BLaER1 treated with 17β-estradiol and CSF1 and Interleukin-3, amounts not matched to agents 10 nM and 100 nM (cell line): ENCODE results near the gene ZNF516.

ENCODE experiments used
- H3K27ac ChIP-seq, 11 experiments: shearing (Covaris generic); formaldehyde crosslinking; 2 replicates each; pipeline ENCODE4 v1.8.1; 2022
- H3K27me3 ChIP-seq, 11 experiments: shearing (Covaris generic); formaldehyde crosslinking; 2 replicates each; pipeline ENCODE4 v1.8.1; 2022
- H3K36me3 ChIP-seq, 11 experiments: shearing (Covaris generic); formaldehyde crosslinking; 2 replicates each; pipeline ENCODE4 v1.8.1; 2022
- H3K4me1 ChIP-seq, 10 experiments: shearing (Covaris generic); formaldehyde crosslinking; 2 replicates each; pipeline ENCODE4 v1.8.1; 2022
- H3K4me2 ChIP-seq, 11 experiments: shearing (Covaris generic); formaldehyde crosslinking; 2 replicates each; pipeline ENCODE4 v1.8.1; 2022
- H3K4me3 ChIP-seq, 10 experiments: shearing (Covaris generic); formaldehyde crosslinking; 2 replicates each; pipeline ENCODE4 v1.8.1; 2022
- H3K9ac ChIP-seq, 11 experiments: shearing (Covaris generic); formaldehyde crosslinking; 2 replicates each; pipeline ENCODE4 v1.8.1; 2022
- H3K9me3 ChIP-seq, 11 experiments: shearing (Covaris generic); formaldehyde crosslinking; replicated peaks in 1 of 11; 2 replicates each; pipeline ENCODE4 v1.8.1; 2022
- H4K20me1 ChIP-seq, 11 experiments: shearing (Covaris generic); formaldehyde crosslinking; 2 replicates each; pipeline ENCODE4 v1.8.1; 2022
- Cebpa-rat ChIP-seq, 11 experiments: shearing (Covaris generic); IDR thresholded peaks; 2 replicates each; pipeline ENCODE4 v1.8.1; 2022

The ZNF516 gene

DNA sequence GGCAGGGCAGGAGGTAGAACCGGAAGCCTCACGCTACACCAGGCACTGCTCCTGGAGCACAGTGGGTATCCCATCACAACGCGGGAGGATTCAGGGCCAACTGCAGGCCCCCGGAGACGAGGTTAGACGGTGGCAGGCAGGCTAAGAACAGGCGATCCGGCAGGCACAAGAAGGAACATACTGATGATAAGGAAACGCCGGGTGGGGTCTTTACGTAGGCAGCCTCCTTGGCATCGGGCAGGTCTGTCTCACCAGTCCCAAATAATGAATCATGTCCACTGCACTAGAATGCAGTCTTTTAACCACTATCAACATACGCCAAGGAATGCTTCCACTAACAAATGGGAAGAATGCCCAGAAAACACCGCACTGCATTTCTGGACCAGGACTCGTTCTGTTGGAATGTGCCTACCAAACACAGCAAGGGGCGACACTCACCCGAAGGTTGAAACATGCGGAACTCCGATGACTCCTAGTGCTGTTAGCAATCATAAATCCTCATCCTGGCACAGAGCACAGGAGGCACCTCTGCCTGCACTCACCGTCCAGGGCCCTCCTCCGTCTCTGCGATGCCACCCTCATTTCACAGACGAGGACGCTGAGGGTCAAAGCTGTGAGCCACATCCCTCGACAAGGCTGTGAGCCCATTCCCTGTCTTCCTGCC lies 35.2 kb downstream of the ZNF516 start:
- peak overlapping the region in 9 of 11 experiments; percentile 4 to 89 (median 42); a peak in 15 of 22 replicates for H3K27ac ChIP-seq
- peak overlapping the region in 1 of 11 experiments; percentile 11; a peak in 1 of 22 replicates for H3K4me2 ChIP-seq
- peaks cover 11 to 100% (median 61%) of the 10 kb centered on the region in 11 experiments; a peak in 17 of 22 replicates for H4K20me1 ChIP-seq
- peaks cover 54 to 98% (median 69%) of the 10 kb centered on the region in 10 experiments for H3K4me1 ChIP-seq
- no peak overlapping the region for H3K9ac ChIP-seq
- H3K4me3 ChIP-seq = no peak overlapping the region
- H3K36me3 ChIP-seq = peaks cover 50 to 71% (median 63%) of the 10 kb centered on the region in 11 experiments
- H3K27me3 ChIP-seq = no peaks in the 10 kb centered on the region
- no peak for TF ChIP-seq Cebpa-rat (IDR thresholded peaks at IDR 0.05)
- H3K9me3 ChIP-seq = peaks cover 0 to 5% (median 0%) of the 10 kb centered on the region in 11 experiments; a peak in 1 of 22 replicates

DNA sequence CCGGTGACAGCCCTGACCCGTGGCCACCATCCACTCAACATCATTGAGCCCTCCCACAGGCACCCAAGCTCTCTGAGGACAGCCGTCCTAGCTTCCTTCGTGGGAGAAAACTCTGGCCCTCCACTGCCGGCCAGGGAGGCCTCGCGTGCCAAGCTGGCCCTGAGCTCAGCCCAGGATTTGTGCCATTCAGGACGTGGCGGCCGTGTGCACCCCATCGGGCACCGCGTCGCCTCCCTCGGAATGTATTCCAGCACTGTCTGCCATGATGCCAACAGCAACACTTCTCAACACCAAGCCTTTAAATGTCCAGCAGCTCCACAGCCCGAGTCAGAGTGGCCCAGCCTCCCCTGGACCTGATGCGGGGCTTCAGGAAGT lies 35.7 kb downstream of the ZNF516 start:
- TF ChIP-seq Cebpa-rat (IDR thresholded peaks at IDR 0.05) = no peak
- H3K4me1 ChIP-seq = peaks cover 60 to 99% (median 74%) of the 10 kb centered on the region in 10 experiments
- H3K4me2 ChIP-seq = peak overlapping the region in 2 of 11 experiments; percentile 11 to 83; a peak in 1 of 22 replicates
- no peak overlapping the region for H3K4me3 ChIP-seq
- H3K9me3 ChIP-seq = peaks cover 0 to 5% (median 0%) of the 10 kb centered on the region in 11 experiments; a peak in 1 of 22 replicates
- no peak overlapping the region; a peak in 1 of 22 replicates for H3K9ac ChIP-seq
- peaks cover 11 to 100% (median 65%) of the 10 kb centered on the region in 11 experiments; a peak in 17 of 22 replicates for H4K20me1 ChIP-seq
- H3K27me3 ChIP-seq = no peaks in the 10 kb centered on the region
- H3K27ac ChIP-seq = peak overlapping the region in 8 of 11 experiments; percentile 4 to 89 (median 44); a peak in 13 of 22 replicates
- H3K36me3 ChIP-seq = peaks cover 48 to 66% (median 58%) of the 10 kb centered on the region in 11 experiments

DNA sequence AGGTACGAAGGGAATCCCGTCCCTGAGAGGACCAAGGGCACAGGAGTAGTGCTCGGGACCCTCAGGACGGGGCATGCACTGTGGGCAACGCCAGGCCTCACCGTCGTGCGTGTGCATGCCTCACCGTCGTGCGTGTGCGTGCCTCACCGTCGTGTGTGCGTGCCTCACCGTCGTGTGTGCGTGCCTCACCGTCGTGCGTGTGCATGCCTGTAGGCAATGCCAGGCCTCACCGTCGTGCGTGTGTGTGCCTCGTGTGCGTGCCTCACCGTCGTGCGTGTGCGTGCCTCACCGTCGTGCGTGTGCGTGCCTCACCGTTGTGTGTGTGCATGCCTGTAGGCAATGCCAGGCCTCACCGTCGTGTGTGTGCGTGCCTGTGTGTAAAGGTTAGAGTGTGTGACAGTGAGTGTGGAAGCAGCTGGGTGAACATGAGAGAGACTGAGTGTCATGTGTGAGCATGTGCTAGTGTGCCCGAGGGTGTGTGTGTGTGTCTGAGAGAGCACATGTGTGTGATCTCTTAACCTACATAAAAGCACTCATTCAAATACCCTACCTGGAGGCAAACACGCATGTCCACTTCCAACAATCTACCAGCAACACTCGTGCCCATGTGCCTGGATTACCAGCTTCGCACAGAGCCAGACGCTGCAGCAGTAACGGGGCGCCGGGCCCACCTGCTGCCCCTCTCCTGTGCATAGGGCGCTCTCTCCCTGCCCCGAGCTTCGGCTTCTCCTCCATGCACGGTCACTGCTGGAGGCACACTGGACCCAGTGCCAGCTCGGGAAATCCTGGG lies 36.3 kb downstream of the ZNF516 start:
- peaks cover 11 to 100% (median 65%) of the 10 kb centered on the region in 11 experiments; a peak in 17 of 22 replicates for H4K20me1 ChIP-seq
- H3K9me3 ChIP-seq = peaks cover 0 to 5% (median 0%) of the 10 kb centered on the region in 11 experiments; a peak in 1 of 22 replicates
- H3K4me3 ChIP-seq = no peak overlapping the region
- H3K36me3 ChIP-seq = peaks cover 42 to 61% (median 56%) of the 10 kb centered on the region in 11 experiments
- H3K27me3 ChIP-seq = no peaks in the 10 kb centered on the region
- H3K4me2 ChIP-seq = peak overlapping the region; percentile 53 to 89 (median 73); a peak in 21 of 22 replicates
- peak overlapping the region in 7 of 11 experiments; percentile 42 to 89 (median 53); a peak in 13 of 22 replicates for H3K27ac ChIP-seq
- peaks cover 65 to 100% (median 80%) of the 10 kb centered on the region in 10 experiments for H3K4me1 ChIP-seq
- TF ChIP-seq Cebpa-rat (IDR thresholded peaks at IDR 0.05) = no peak
- H3K9ac ChIP-seq = peak overlapping the region in 1 of 11 experiments; percentile 5; a peak in 1 of 22 replicates

DNA sequence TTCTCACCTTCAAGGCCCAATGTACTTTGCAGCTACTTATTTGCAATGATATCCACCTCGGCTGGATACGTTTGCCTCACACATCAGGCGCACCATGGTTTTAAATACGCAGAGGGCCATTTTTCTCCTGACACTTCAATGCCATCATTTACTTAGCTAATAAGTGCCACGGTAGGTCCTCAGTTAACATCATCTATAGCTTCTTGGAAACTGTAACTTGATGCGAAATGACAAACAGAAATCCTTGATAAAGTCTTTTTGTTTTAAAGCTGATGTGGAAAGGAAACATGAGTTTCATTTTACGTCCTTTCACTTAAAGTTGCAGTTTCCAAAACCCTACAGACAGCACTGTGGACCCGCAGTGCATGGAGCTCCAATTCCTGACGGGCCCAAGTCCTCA lies 37.1 kb downstream of the ZNF516 start:
- peaks cover 35 to 53% (median 49%) of the 10 kb centered on the region in 11 experiments for H3K36me3 ChIP-seq
- H3K27me3 ChIP-seq = no peaks in the 10 kb centered on the region
- H4K20me1 ChIP-seq = peaks cover 11 to 100% (median 68%) of the 10 kb centered on the region in 11 experiments; a peak in 17 of 22 replicates
- peak overlapping the region; percentile 53 to 89 (median 73) for H3K4me2 ChIP-seq
- peaks cover 71 to 100% (median 86%) of the 10 kb centered on the region in 10 experiments for H3K4me1 ChIP-seq
- H3K9ac ChIP-seq = peak overlapping the region in 4 of 11 experiments; percentile 5 to 13 (median 8); a peak in 1 of 22 replicates
- peaks cover 0 to 5% (median 0%) of the 10 kb centered on the region in 11 experiments; a peak in 1 of 22 replicates for H3K9me3 ChIP-seq
- peak overlapping the region in 8 of 11 experiments; percentile 22 to 89 (median 52); a peak in 16 of 22 replicates for H3K27ac ChIP-seq
- 0 out of 20 replicates have a peak overlapping the region, but pooled peaks of 1 of the 10 experiments have one; percentile 13 for H3K4me3 ChIP-seq
- TF ChIP-seq Cebpa-rat (IDR thresholded peaks at IDR 0.05) = no peak

DNA sequence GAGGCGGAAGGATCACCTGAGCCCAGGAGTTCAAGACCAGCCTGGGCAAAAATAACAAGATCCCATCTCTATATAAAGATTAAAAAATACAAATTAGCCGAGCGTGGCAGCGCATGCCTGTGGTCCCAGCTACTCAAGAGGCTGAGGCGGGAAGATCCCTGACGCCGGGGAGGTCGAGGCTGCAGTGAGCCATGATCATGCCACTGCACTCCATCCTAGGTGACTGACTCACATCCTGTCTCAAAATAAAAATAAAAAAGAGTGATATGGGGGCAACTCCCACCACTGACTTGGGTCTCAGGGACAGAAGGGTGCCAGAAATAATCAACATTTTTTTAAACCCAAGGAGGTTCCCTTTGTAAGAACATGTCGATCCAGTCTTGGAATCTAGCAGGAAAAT lies 37.6 kb downstream of the ZNF516 start:
- H3K4me3 ChIP-seq = 0 out of 20 replicates have a peak overlapping the region, but pooled peaks of 1 of the 10 experiments have one; percentile 13
- peak overlapping the region in 5 of 11 experiments; percentile 3 to 13 (median 11); a peak in 6 of 22 replicates for H3K9ac ChIP-seq
- H3K4me2 ChIP-seq = peak overlapping the region; percentile 53 to 89 (median 73)
- TF ChIP-seq Cebpa-rat (IDR thresholded peaks at IDR 0.05) = no peak
- H3K27ac ChIP-seq = peak overlapping the region in 9 of 11 experiments; percentile 21 to 89 (median 50); a peak in 17 of 22 replicates
- H3K4me1 ChIP-seq = peaks cover 76 to 100% (median 90%) of the 10 kb centered on the region in 10 experiments
- peaks cover 11 to 100% (median 68%) of the 10 kb centered on the region in 11 experiments; a peak in 16 of 22 replicates for H4K20me1 ChIP-seq
- H3K27me3 ChIP-seq = no peaks in the 10 kb centered on the region
- H3K36me3 ChIP-seq = peaks cover 32 to 49% (median 44%) of the 10 kb centered on the region in 11 experiments
- H3K9me3 ChIP-seq = peaks cover 0 to 5% (median 0%) of the 10 kb centered on the region in 11 experiments; a peak in 1 of 22 replicates

DNA sequence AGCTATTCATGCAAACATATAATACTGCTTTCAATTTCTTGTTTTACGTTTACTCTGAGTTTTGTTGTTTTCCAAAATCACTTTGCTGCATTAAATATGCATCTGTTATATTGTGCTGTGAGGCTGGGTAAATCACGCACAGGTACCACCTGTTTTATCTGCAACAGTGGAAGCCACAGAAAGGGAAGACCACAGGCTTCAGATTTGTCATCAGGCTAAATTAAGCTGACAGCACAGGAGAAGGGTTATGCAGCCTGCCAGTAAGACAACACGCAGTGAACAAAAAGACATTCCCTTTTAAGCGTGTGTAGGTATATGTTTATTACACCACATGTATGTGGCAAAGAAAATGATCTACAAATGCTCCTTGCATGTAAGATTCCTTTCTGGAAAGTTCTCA lies 38.2 kb downstream of the ZNF516 start:
- Histone ChIP-seq H3K9me3 (0 out of 22 replicates have a peak, but pooled peaks cover 0 to 3% (median 0%) of the 10 kb centered on the region in 11 experiments), H3K4me2 (peak overlapping the region; percentile 15 to 89 (median 73); a peak in 21 of 22 replicates), H3K27me3 (no peaks in the 10 kb centered on the region), H3K9ac (peak overlapping the region in 4 of 11 experiments; percentile 3 to 11 (median 8); a peak in 5 of 22 replicates), H3K4me1 (peaks cover 80 to 100% (median 90%) of the 10 kb centered on the region in 10 experiments), H3K27ac (peak overlapping the region in 9 of 11 experiments; percentile 21 to 89 (median 50); a peak in 15 of 22 replicates), H3K36me3 (peaks cover 29 to 43% (median 37%) of the 10 kb centered on the region in 11 experiments), H3K4me3 (no peak overlapping the region), H4K20me1 (peaks cover 11 to 100% (median 67%) of the 10 kb centered on the region in 11 experiments; a peak in 16 of 22 replicates)
- TF ChIP-seq Cebpa-rat (IDR thresholded peaks at IDR 0.05) = no peak

DNA sequence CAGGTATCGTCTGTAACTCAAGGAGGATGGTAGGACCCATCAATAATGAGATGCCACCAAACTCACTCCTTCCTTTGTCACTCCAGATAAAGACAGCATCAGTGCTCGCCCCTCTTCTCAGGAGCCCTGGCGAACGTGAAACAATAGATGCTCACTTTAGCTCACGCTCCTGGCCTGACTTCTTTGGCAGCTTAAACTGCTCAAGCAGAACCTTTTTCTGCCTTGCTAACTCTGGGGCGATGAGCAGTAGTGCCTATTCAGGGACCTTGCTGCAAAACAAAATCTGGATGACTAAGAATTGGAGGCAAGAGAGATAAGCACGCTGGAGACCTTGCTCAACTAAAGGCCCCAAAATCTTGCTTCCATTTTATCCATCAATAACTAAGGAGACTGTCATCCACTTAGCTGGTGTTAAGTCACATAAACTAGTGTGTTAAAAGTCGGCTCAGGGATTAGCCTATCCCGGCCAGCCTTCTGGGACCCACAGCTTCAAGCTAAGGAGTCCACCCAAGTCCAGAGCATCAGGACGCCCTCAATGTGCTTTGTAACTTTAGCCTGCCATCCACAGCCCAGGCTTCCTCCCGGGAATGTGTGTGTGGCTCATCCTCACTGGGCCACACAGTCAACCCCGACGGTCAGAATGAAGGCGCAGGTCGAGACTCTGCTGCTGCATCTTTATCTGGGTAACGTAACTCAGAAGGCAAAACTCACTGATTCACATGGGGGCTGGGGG lies 38.9 kb downstream of the ZNF516 start:
- no peak for TF ChIP-seq Cebpa-rat (IDR thresholded peaks at IDR 0.05)
- H3K27me3 ChIP-seq = no peaks in the 10 kb centered on the region
- no peaks in the 10 kb centered on the region for H3K9me3 ChIP-seq
- peaks cover 80 to 100% (median 90%) of the 10 kb centered on the region in 10 experiments for H3K4me1 ChIP-seq
- H3K9ac ChIP-seq = peak overlapping the region in 4 of 11 experiments; percentile 14 to 37 (median 16); a peak in 2 of 22 replicates
- H3K4me3 ChIP-seq = no peak overlapping the region
- peak overlapping the region; percentile 31 to 89 (median 73) for H3K4me2 ChIP-seq
- peak overlapping the region in 8 of 11 experiments; percentile 13 to 62 (median 56); a peak in 13 of 22 replicates for H3K27ac ChIP-seq
- H3K36me3 ChIP-seq = peaks cover 23 to 36% (median 31%) of the 10 kb centered on the region in 11 experiments
- H4K20me1 ChIP-seq = peaks cover 5 to 100% (median 60%) of the 10 kb centered on the region in 11 experiments; a peak in 16 of 22 replicates
